Gastrocnemius medialis (tissue), 4 donors: ENCODE measurements around the gene ITGA5. TPM values are rescaled to one million over a fixed set of nuclear protein-coding genes. Genes with fewer than 3 reads are reported as not detected.

Source experiments
- ATAC-seq, 2 donors: fragments of 150-250 bp; one replicate each; pipeline ENCODE4 v1.9.1; 2016
- DNase-seq, 2 donors: peaks; one replicate each; pipeline ENCODE4 v3.0.0-alpha.2; 2019
- H3K27ac ChIP-seq, 4 donors: fragments of 200-600 bp; sonication (generic); 1 replicate in 1 of 4; 2 replicates in 3 of 4; pipeline ENCODE4 v1.5.1; 2016 to 2018; ENCODE audit warnings: mild to moderate bottlenecking in 2 of 4, moderate library complexity in 1 of 4
- H3K27me3 ChIP-seq, 3 donors: fragments of 200-600 bp; sonication (generic) in 2 of 3; 1 replicate in 1 of 3; 2 replicates in 2 of 3; pipeline versions ENCODE4 v1.5.1 to v1.6.0; 2016 to 2019; ENCODE audit warnings: mild to moderate bottlenecking in 1 of 3, moderate library complexity in 1 of 3
- H3K36me3 ChIP-seq, 2 donors: fragments of 200-600 bp; sonication (generic) in 1 of 2; one replicate each; pipeline ENCODE4 v1.5.1; 2017 to 2018
- H3K4me1 ChIP-seq, 2 donors: fragments of 200-600 bp; sonication (generic) in 1 of 2; one replicate each; pipeline ENCODE4 v1.5.1; 2016 to 2017; ENCODE audit warnings: mild to moderate bottlenecking in 2 of 2
- H3K4me3 ChIP-seq, 4 donors: fragments of 200-600 bp; sonication (generic) in 3 of 4; 1 replicate in 1 of 4; 2 replicates in 3 of 4; pipeline ENCODE4 v1.5.1; 2016 to 2019; ENCODE audit warnings: mild to moderate bottlenecking in 2 of 4
- H3K9me3 ChIP-seq, 3 donors: fragments of 200-600 bp; sonication (generic) in 2 of 3; 1 replicate in 1 of 3; 2 replicates in 2 of 3; pipeline ENCODE4 v1.5.1; 2016 to 2019
- CTCF ChIP-seq, 5 experiments: fragments of 450-650 bp in 3 of 5; fragments of 200-600 bp in 2 of 5; sonication (generic) in 2 of 5; IDR thresholded peaks in 4 of 5; conservative IDR thresholded peaks in 1 of 5; 1 replicate in 4 of 5; 2 replicates in 1 of 5; pipeline ENCODE4 v1.5.1; 2016 to 2019; ENCODE audit warnings: antibody characterized with exemption in 5 of 5, mild to moderate bottlenecking in 3 of 5, moderate library complexity in 3 of 5
- POLR2A ChIP-seq, 2 donors: fragments of 450-650 bp; IDR thresholded peaks; one replicate each; pipeline ENCODE4 v1.6.1; 2017; ENCODE audit warnings: antibody characterized with exemption in 2 of 2, mild to moderate bottlenecking in 2 of 2, moderate library complexity in 2 of 2
- in situ Hi-C, 4 donors: fragments of 200-750 bp; cut with MboI; loops; one replicate each; pipeline versions ENCODE4 v1.15.0 to v1.8.0; 2017; ENCODE audit warnings: low sequenced_read_pairs in 4 of 4
- intact Hi-C: fragments of 100-400 bp; cut with DNase I; formaldehyde crosslinking; loops from one replicate; pipeline ENCODE4 v1.15.1; 2023; ENCODE audit warnings: low total_unique reads
- total RNA-seq, 4 donors: library from RNA; depleted of rRNA; stranded (reverse); fragments of >200 nt; gene quantifications; one replicate each; pipeline versions ENCODE4 v1.1.0 to v1.2.3, GENCODE V29; 2016

ITGA5 gene
- total RNA-seq, 4 donors from 2014 or later = 26.5 to 34.1 (median 30.9) TPM

GRCh38 chr12:54412348-54412747 lies 6.7 kb downstream of the ITGA5 start:
- intact Hi-C loops = no loop called here
- Histone ChIP-seq H3K4me1 (peaks cover 41 to 43% of the 10 kb centered on the region in 2 donors), H3K4me3 (peak overlapping the region in 2 of 4 donors; percentile 13 to 35), H3K9me3 (no peaks in the 10 kb centered on the region), H3K27me3 (no peaks in the 10 kb centered on the region), H3K27ac (peak overlapping the region; percentile 78 to 97 (median 88)), H3K36me3 (peaks cover 0 to 16% of the 10 kb centered on the region in 2 donors)
- TF ChIP-seq CTCF (IDR thresholded peaks at IDR 0.05 in 4 of 5, conservative IDR thresholded peaks at IDR 0.05 in 1 of 5) (no peak), POLR2A (IDR thresholded peaks at IDR 0.05) (no peak)
- ATAC-seq (peak in 1 of 2 donors; percentile 19), DNase-seq (no peak)
- in situ Hi-C loops = no loop called here

- TF ChIP-seq CTCF (IDR thresholded peaks at IDR 0.05 in 4 of 5, conservative IDR thresholded peaks at IDR 0.05 in 1 of 5) = no peak
- no peak for TF ChIP-seq POLR2A (IDR thresholded peaks at IDR 0.05)
- Histone ChIP-seq H3K4me3 (no peak overlapping the region), H3K27ac (peak overlapping the region; percentile 78 to 97 (median 88)), H3K4me1 (peaks cover 38 to 43% of the 10 kb centered on the region in 2 donors), H3K9me3 (no peaks in the 10 kb centered on the region), H3K27me3 (no peaks in the 10 kb centered on the region), H3K36me3 (peaks cover 0 to 23% of the 10 kb centered on the region in 2 donors)
- peak; percentile 54 to 60 for ATAC-seq
- peak; percentile 40 to 73 for DNase-seq
- intact Hi-C loops (no loop called here), in situ Hi-C loops (no loop called here)
These were observed 7.5 kb downstream of the ITGA5 start for GRCh38 chr12:54411391-54412241.

DNA sequence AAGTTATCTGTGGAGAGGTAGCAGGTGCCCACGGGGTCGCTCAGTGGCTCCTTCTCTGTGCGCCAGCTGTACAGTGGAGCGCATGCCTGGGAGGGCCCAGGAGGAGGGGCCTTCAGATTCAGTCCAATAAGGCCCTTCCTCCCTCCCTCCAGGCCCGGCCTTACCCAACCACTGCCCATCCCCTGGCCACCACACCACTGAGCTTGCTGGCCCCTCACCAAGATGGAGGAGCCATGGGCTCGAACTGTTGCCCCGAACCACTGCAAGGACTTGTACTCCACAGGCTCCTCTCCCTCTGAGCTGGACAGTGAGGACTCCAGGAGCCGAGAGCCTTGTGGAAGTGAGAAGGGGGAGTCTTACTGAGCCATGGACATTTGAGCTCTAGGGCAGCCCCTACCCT lies 9.8 kb downstream of the ITGA5 start:
- no peak for ATAC-seq
- H3K4me3 ChIP-seq = no peak overlapping the region
- TF ChIP-seq POLR2A (IDR thresholded peaks at IDR 0.05) = no peak
- TF ChIP-seq CTCF (IDR thresholded peaks at IDR 0.05 in 4 of 5, conservative IDR thresholded peaks at IDR 0.05 in 1 of 5) = no peak
- in situ Hi-C loops = no loop called here
- intact Hi-C loops = no loop called here
- peaks cover 0 to 45% of the 10 kb centered on the region in 2 donors for H3K36me3 ChIP-seq
- no peaks in the 10 kb centered on the region for H3K27me3 ChIP-seq
- DNase-seq = no peak
- H3K9me3 ChIP-seq = no peaks in the 10 kb centered on the region
- H3K27ac ChIP-seq = no peak overlapping the region
- peaks cover 29 to 32% of the 10 kb centered on the region in 2 donors for H3K4me1 ChIP-seq

- H3K27ac ChIP-seq = peak overlapping the region in 2 of 4 donors; percentile 10 to 23
- H3K9me3 ChIP-seq = no peaks in the 10 kb centered on the region
- H3K4me1 ChIP-seq = peaks cover 12% of the 10 kb centered on the region in 2 donors
- ATAC-seq (no peak), DNase-seq (no peak)
- H3K36me3 ChIP-seq = peaks cover 0 to 61% of the 10 kb centered on the region in 2 donors
- H3K27me3 ChIP-seq = no peaks in the 10 kb centered on the region
- no peak overlapping the region for H3K4me3 ChIP-seq
- in situ Hi-C loops = no loop called here
- no peak for TF ChIP-seq CTCF (IDR thresholded peaks at IDR 0.05 in 4 of 5, conservative IDR thresholded peaks at IDR 0.05 in 1 of 5)
- no peak for TF ChIP-seq POLR2A (IDR thresholded peaks at IDR 0.05)
- intact Hi-C loops = no loop called here
These were observed 11.7 kb downstream of the ITGA5 start for GRCh38 chr12:54407183-54407905.
